IPS DF 4.7 (cell line): ENCODE measurements around the gene RFX8.
"Not testable (repeated sequence)": the region's sequence is repeated elsewhere in the genome, so short reads cannot be mapped to it uniquely, and the experiment has no call there.

ENCODE experiments used
- DNase-seq: peaks from one replicate; pipeline ENCODE4 v3.0.0-alpha.2; 2013; ENCODE audit warnings: low spot score; ENCODE audit errors: extremely low read depth

RFX8 gene

GRCh38 chr2:101354420-101355311 lies 120.2 kb downstream of the RFX8 start:
- DNase-seq: no peak

GRCh38 chr2:101352631-101353030 lies 122.3 kb downstream of the RFX8 start:
- not testable (repeated sequence) for DNase-seq

DNA sequence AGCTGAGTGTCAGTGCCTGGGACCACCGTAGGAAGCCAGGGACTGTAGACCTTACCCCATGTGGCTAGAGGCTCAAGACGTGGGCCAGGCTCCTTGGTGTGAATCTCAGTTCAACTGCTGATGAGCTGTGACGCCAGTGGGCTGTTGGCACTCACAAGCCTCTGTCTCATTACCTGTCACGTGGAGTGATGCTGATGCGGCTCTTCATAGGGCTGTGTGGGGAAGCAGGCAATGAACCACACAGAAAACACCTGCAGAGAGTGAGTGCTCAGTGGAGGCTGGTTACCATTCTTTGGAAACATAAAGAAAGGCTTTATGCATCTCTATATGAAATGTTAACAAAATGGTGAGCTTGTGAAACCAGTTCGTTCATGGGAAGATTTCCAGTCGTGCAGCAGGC lies 123.7 kb downstream of the RFX8 start:
- DNase-seq: no peak

DNA sequence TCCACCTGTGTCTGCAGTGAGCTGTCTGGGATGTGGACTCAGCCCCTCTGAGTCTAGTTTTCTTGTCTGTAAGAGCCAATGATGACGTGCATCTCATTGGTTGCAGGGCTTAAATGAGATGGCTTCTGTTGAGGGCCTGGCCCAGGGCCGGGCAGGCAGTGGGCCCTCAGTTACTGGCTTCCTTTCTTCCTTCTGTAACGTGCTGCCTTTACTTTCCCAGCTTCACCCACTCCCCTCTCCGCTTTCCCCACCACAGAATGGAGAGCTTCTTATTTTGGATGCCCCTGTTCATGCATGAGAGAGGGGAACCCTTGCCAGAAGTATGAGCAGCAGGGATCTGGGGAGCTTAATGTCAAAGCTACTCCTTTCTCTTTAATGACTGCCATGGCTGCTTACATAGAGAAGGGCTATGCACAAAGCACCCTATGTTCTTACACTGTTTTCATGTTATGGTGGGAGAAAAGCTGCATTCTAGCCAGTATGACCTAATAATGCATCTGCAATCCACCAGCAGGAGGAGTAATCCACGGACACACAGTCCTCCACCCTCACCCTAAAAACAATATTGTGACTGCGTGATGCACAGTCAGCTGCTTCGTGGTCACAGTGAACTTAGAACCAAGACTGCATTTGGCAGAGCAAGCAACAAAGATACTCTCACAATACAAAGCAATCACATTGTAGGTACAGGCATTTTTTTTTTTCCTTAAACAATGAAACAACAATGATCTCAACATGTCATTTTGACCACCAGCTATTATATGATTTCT lies 124.8 kb downstream of the RFX8 start:
- DNase-seq: no peak

GRCh38 chr2:101348883-101349282 lies 126.0 kb downstream of the RFX8 start:
- no peak for DNase-seq
